Stimulated activated CD4-positive, alpha-beta T cell treated with anti-CD3 and anti-CD28 coated beads, Interleukin-12 subunit alpha, Interleukin-12 subunit beta, amount 100 ng/mL, for 4 hours (primary cell): ENCODE data around the gene JAKMIP1.

Experiments
- DNase-seq: peaks from one replicate; pipeline ENCODE4 v3.0.0-alpha.2; 2020

JAKMIP1 gene

DNA sequence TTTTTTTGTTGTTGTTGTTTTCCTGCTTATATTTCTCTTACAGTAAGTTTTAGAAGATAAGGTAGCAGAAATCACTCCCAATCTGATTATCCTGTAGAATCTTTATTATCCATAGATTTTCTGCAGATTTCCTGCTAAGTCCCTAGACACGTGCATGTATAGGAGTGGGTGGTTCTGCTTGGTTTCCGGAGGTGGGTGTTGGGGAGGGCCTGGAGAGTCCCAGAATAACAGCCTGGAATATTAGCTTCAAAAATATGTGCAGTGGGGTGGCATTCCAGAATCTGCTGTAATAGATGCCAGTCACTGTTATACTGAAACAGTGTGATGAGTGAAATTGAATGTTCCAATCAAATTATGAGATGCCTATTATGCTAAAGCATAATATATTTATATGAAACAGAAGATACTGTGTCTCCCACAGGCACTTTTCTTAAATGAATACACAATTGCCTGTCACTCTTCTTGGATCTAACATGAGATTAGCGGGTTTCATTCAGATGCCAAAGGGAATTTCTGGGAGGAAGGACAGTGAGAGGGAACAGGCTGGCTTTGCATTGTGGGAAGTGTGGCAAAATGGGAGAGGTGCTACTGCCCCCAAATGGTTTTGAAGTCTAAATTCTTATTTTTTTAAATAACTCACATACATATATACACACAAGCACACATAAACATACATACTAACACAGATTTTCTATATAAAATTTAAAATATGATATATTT is 219.8 kb downstream of the JAKMIP1 start:
- DNase-seq, result no peak

DNA sequence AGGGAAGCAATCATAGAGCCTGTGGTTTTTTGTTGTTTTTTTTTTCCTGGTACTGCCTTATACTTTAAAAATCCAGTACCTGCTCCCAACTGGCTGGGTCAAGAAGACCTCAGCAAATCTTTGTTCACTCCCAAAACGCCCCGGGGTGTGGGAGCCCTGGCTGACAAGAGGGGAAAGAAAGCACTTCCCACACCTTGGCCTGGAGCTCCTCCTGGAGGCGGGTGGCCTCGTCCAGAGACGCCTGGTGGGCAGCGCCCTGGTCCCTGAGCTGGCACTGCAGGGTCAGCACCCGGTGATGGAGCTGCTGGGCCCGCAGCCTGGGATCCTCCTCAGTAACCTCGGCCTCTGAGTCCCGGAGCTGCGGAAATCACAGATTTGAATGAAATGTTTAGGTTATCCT is 220.4 kb downstream of the JAKMIP1 start:
- DNase-seq, result no peak

DNA sequence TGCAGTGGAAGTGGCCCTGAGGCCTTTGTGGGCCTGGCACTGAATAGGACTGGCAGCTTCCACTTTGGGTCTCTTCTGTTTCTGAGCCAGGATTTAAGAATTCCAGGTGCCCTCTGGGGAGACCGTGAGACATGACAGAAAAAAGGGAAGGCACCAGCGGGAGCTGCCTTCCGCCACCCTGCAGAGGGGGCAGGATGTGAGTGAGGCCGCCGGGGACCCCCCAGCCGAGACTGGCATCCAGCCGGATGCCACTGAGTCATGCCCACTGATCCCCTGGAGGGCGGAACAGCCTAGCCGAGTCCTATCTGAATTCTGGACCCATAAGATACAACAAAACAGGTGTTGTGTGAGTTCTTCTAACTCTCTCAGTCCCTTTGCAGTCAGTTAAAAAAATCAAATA is 223.4 kb downstream of the JAKMIP1 start:
- DNase-seq, result no peak

DNA sequence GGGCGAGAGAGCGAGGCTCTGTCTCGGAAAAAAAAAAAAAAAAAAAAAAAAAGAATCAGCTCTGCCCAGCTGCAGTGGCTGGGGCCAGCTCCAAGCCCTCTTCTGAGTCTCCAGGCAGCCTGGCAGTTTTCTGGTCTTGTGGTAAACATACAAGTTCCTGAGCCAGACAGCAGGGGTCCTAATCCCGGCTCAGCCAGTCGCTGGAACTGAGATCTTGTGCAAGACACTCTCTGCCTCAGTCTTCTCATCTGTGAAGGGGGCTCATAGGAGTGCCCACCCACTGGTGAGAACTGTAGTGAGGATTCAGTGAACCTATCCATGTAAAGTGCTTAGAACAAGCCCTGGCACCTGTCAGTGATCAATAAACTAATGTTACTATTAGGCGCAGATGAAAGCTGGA is 223.9 kb downstream of the JAKMIP1 start:
- DNase-seq, result no peak
